ENCODE results near the gene C1orf21. TPM values are rescaled to one million over a fixed set of nuclear protein-coding genes. Genes with fewer than 3 reads are reported as not detected.

Gene C1orf21
- total RNA-seq, 1 donor from 2014 or later = 33.1 TPM

- H3K4me1 Mint-ChIP-seq = peaks cover 55% of the 10 kb centered on the region
- H3K4me3 Mint-ChIP-seq = no peak overlapping the region
Measured at GRCh38 chr1:184416481-184416880, 29.7 kb downstream of the C1orf21 start.

GRCh38 chr1:184416946-184417345, 30.1 kb downstream of the C1orf21 start:
- Mint-ChIP-seq H3K27me3 (ENCODE audit: low read depth) (no peaks in the 10 kb centered on the region), H3K36me3 (peaks cover 9% of the 10 kb centered on the region), H3K4me1 (peaks cover 59% of the 10 kb centered on the region), H3K4me3 (no peak overlapping the region), H3K27ac (peak overlapping the region; percentile 86), H3K9me3 (no peaks in the 10 kb centered on the region)
- TF ChIP-seq CTCF (IDR thresholded peaks at IDR 0.05; ENCODE audit: unreplicated experiment) = no peak
- no peak for DNase-seq (ENCODE audit: low spot score in 2 of 2, unreplicated experiment in 2 of 2)

More at GRCh38 chr1:184416481-184416880, 29.7 kb downstream of the C1orf21 start:
- H3K36me3 Mint-ChIP-seq = peaks cover 9% of the 10 kb centered on the region
- no peaks in the 10 kb centered on the region for H3K9me3 Mint-ChIP-seq
- peak overlapping the region; percentile 86 for H3K27ac Mint-ChIP-seq
- no peak for DNase-seq (ENCODE audit: low spot score in 2 of 2, unreplicated experiment in 2 of 2)
- TF ChIP-seq CTCF (IDR thresholded peaks at IDR 0.05; ENCODE audit: unreplicated experiment) = no peak
- H3K27me3 Mint-ChIP-seq (ENCODE audit: low read depth) = no peaks in the 10 kb centered on the region

- Mint-ChIP-seq H3K4me3 (no peak overlapping the region), H3K4me1 (peaks cover 65% of the 10 kb centered on the region), H3K36me3 (peaks cover 9% of the 10 kb centered on the region), H3K9me3 (no peaks in the 10 kb centered on the region), H3K27ac (no peak overlapping the region), H3K27me3 (ENCODE audit: low read depth) (no peaks in the 10 kb centered on the region)
- no peak for DNase-seq (ENCODE audit: low spot score in 2 of 2, unreplicated experiment in 2 of 2)
- no peak for TF ChIP-seq CTCF (IDR thresholded peaks at IDR 0.05; ENCODE audit: unreplicated experiment)
Measured at GRCh38 chr1:184417916-184418315, 31.1 kb downstream of the C1orf21 start.

GRCh38 chr1:184418652-184419349, 32.0 kb downstream of the C1orf21 start:
- H3K4me3 Mint-ChIP-seq = no peak overlapping the region
- DNase-seq (ENCODE audit: low spot score in 2 of 2, unreplicated experiment in 2 of 2) = no peak
- no peaks in the 10 kb centered on the region for H3K27me3 Mint-ChIP-seq (ENCODE audit: low read depth)
- peaks cover 1% of the 10 kb centered on the region for H3K9me3 Mint-ChIP-seq
- peaks cover 6% of the 10 kb centered on the region for H3K36me3 Mint-ChIP-seq
- no peak for TF ChIP-seq CTCF (IDR thresholded peaks at IDR 0.05; ENCODE audit: unreplicated experiment)
- peak overlapping the region; percentile 58 for H3K27ac Mint-ChIP-seq
- H3K4me1 Mint-ChIP-seq = peaks cover 72% of the 10 kb centered on the region

GRCh38 chr1:184419350-184420161, 32.7 kb downstream of the C1orf21 start:
- H3K4me1 Mint-ChIP-seq = peaks cover 79% of the 10 kb centered on the region
- peaks cover 3% of the 10 kb centered on the region for H3K36me3 Mint-ChIP-seq
- no peak for TF ChIP-seq CTCF (IDR thresholded peaks at IDR 0.05; ENCODE audit: unreplicated experiment)
- no peak for DNase-seq (ENCODE audit: low spot score in 2 of 2, unreplicated experiment in 2 of 2)
- peak overlapping the region; percentile 63 for H3K27ac Mint-ChIP-seq
- peaks cover 5% of the 10 kb centered on the region for H3K9me3 Mint-ChIP-seq
- H3K4me3 Mint-ChIP-seq = no peak overlapping the region
- no peaks in the 10 kb centered on the region for H3K27me3 Mint-ChIP-seq (ENCODE audit: low read depth)

Data from mesothelial cell of epicardium (in vitro differentiated cells).